HG03521 (cell line): ENCODE measurements around the gene SH3BGRL.

Experiments used
- ATAC-seq: cut with Tn5 transposase; IDR thresholded peaks from one replicate; pipeline ENCODE4 v1.9.1; 2021; ENCODE audit warnings: mild to moderate bottlenecking, moderate library complexity; ENCODE audit not compliant: unreplicated experiment

The SH3BGRL gene

DNA sequence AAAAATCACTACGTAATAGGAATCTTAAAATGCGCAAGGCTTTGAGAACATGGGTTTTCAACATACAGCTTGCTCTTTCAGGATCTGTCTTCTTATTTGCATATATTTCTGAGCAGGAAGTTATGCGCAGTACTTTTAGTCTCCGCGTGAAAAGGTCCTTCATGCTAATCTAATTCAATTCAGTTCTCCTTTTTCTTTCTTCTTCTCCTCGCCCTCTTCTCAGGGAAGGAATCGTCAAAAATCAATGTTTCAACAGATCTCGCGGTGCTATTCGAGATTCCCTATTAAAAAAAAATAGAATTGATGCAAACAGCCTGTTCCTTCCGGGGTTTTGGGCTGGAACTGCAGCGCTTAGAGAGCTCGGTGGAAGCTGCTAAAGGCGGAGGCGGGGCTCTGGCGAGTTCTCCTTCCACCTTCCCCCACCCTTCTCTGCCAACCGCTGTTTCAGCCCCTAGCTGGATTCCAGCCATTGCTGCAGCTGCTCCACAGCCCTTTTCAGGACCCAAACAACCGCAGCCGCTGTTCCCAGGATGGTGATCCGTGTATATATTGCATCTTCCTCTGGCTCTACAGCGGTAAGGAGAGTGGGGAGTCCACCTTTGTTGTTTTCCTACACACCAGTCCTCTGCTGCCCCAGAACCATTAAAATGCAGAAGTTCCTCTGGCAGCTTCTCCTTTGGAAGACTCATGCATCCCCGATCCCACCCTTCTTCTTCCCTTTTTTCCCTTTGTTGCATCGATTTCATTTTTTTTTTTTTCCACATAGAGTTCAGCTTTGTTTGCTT lies at the start of gene SH3BGRL, which contains the start of gene HMGN5:
TSS of gene SH3BGRL (plus strand) at position 432 of the 785 bp plus-strand sequence. CDS start at position 531, 99 bp downstream.
TSS of gene HMGN5 (minus strand) at position 243 of the 785 bp plus-strand sequence. CDS start 80,364 bp downstream, outside the sequence.
- peak; percentile 96 for ATAC-seq

GRCh38 chrX:81168391-81168790 lies 33.5 kb upstream of the SH3BGRL start:
- ATAC-seq: no peak

DNA sequence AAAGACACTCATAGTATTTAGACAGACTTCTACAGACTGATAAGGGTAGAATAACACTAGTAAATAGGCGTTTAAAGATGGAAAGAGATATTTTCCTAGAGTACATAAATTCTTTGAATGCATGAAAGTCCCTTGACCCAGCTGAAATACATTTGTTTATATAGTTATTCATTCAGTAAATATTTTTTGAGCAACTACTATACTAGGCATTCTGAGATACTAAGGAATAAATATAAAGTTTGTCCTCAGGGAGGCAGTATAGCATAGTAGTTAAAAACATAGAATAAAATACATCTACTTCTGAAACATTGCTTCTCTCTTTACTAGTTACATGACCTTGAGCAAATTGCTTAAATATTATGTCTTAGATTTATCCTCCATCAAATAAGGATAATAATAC lies 27.6 kb upstream of the SH3BGRL start:
- no peak for ATAC-seq

- no peak for ATAC-seq
Observed at GRCh38 chrX:81195259-81195658, 6.6 kb upstream of the SH3BGRL start.

DNA sequence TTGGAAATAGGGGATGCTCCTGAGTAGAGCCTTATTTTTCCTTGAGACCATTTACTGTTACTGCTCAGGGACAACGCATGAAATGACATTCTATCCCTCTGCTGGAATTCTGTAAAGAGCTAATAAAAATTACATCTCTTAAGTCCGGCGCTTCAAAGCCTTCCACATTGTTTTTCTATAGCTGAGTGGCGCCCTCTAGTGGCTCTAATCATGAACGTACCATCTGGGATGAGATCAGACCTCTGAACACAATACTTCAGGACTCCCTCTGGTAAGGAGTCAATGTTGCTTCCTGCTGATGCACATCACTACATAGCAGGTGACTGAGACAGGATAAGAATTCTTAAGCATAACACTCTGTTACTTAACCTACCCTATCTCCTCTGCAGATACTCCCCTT lies 6.2 kb upstream of the SH3BGRL start:
- peak; percentile 81 for ATAC-seq

DNA sequence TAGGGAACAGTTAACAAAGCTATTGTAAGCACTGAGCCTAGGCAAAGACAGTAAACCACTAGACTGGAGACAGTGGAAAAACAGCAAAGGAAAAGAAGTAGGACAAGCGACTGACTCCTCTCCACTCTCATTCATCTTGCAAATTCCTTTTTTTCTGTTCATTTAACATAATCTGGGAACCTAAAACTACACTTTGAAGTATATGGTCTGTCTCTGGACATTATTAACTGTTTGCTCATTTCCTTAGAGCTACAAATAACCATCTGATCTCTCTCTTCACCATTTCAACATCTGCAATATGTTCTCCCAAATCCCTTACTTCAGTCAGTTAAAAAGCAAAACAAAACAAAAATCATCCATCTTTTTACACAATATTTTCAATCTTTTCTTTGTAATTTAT lies 831 bp upstream of the SH3BGRL start:
- ATAC-seq: no peak

DNA sequence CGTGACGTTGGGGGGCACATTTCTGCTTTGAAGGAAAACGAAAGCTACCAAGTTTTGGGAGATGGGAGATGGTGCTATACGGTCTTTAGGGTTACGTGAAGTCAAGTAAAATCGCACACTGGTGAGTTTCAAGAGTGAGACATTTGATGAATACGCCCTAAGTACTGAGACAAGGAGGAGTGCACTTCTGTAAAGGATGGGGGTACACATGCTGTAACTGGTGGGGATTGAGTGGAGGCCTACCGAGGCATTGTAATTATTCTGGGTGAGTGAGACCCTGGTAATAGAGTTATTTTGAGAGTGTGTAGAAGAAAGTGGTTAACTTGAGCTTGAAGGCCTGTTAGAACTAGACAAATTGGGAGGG lies 536 bp downstream of the SH3BGRL start:
- no peak for ATAC-seq

- no peak for ATAC-seq
Observed at GRCh38 chrX:81202943-81203342, 1.0 kb downstream of the SH3BGRL start.

DNA sequence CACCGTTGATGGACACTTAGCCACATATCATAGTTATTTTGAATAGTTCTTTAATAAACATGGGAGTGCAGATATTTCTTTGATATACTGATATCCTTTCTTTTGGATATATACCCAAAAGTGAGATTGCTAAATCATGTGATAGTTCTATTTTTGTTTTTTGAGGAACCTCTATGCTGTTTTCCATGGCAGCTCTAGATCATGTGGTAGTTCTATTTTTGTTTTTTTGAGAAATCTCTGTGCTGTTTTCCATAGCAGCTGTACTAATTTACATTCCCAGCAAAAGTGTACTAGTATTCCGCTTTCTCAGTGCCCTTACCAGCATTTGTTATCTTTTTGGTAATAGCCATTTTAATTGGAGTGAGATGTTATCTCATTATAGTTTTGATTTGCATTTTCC lies 3.6 kb downstream of the SH3BGRL start:
- no peak for ATAC-seq

- no peak for ATAC-seq
Observed at GRCh38 chrX:81206476-81206875, 4.6 kb downstream of the SH3BGRL start.

- no peak for ATAC-seq
Observed at GRCh38 chrX:81208916-81209315, 7.0 kb downstream of the SH3BGRL start.

GRCh38 chrX:81215685-81216084 lies 13.8 kb downstream of the SH3BGRL start:
- ATAC-seq: no peak

GRCh38 chrX:81229229-81229628 lies 27.3 kb downstream of the SH3BGRL start:
- ATAC-seq: no peak

GRCh38 chrX:81229901-81230300 lies 28.0 kb downstream of the SH3BGRL start:
- no peak for ATAC-seq

DNA sequence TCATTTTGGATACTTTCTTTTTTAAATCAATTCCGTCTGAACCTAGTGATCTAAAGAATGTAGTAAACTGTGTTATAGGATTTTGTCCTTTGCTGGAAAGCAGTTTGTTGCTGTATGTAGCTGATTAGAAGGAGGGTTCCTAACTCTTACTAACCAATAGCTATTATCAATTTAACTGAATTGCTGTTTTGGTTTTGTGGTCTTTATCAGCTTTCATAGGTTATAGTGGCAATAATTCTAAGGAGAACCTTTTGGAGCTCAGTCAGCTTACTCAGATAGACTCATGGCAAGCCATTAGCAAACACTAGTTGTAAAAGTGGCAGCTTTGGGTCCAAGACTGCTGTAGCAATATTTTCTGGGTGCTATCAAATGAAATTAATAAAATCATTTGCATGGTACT lies 29.6 kb downstream of the SH3BGRL start:
- no peak for ATAC-seq

DNA sequence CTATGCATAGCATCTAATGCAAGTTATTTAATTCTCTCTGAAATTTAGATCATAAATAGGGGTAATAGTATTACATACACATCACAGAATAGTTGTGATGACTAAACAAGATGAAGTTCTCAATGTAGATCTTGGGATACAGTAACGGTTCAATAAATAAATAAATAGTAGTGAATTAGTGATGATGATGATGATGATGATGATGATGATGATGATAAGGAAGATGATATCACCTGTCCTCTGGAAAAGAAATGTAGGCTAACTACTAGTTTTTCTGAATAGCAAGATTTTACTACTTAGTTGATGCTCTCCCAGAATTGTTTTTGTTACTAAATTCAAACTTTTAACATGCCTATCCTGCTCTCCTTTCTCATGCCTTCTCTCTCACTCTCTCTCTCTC lies 30.3 kb downstream of the SH3BGRL start:
- ATAC-seq: no peak

GRCh38 chrX:81237516-81237915 lies 35.6 kb downstream of the SH3BGRL start:
- ATAC-seq: no peak

GRCh38 chrX:81238166-81238565 lies 36.3 kb downstream of the SH3BGRL start:
- no peak for ATAC-seq

GRCh38 chrX:81240701-81241331 lies 38.9 kb downstream of the SH3BGRL start:
- ATAC-seq: no peak

DNA sequence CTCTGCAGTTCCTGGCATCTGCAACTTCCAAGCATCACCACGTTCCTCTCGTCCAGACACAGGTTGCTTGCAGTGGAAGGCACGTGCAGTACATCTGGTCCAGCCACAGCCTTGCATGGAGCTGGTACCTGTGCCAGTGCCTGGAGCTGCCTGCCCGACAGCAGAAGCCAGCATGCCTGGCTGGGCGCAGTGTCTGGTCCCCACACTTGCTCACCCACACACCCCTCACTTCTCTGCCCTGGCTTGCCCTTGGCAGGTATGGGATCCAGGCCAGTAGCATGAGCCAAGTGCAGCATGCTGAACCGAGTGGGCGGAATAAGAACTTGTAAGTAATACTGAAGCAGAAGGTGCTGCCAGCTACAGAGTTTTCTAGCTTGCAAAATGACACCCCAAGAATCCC lies 39.9 kb downstream of the SH3BGRL start:
- no peak for ATAC-seq

- ATAC-seq: no peak
Observed at GRCh38 chrX:81255876-81256275, 54.0 kb downstream of the SH3BGRL start.

DNA sequence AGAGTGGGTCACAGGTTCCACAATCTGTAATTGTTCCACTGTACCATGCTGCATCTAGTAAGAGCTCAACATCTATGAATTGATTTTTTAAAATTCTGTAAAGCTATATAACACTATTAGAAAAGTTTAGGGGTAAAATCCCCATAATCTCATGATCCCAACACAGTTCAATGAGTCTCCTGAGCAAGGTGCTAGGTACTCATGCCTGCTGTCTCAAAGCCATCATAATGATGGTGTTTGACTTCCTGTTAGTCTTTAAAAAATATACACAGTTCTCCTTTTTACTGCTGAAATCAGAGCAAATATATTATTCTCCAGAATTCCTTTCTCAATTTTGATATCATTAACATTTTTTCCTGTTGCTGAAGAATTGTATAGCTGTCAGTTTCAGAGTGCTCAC lies 55.9 kb downstream of the SH3BGRL start:
- no peak for ATAC-seq
